ENCODE measurements around the gene DDX10.

DNA sequence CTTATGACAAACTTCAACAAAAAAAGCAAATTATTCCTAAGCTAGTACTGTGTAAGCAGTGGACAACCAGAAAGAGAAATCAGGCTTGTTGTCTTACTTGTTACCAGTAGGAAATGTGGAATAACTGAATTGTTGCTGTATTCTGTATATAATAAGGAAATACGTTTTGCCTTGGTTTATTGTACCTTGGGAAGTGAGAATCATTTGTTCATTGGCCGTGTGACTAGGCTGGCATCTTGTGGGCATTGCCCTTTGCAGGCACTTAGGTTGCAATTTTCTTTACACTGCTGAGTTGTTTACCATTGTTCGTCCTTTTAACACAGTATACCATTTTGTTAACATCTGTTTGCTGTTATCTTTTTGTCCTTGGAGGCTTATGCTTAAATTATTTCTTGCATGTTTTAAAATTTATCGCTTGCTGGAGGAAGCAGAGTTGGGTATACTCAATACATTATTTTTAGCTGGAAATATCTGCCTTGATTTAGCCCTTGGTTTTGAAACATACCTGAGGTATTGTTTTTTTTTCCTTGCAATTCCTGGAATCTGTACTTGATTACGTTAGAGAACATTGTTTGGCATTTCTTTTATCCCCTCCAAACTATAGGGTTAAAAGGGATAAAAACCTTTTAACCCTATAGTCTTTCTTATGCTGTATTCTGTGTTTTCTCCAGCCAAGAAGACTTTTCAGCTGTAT, 109.3 kb downstream of the DDX10 start:
- TF ChIP-seq, protein P1, sequence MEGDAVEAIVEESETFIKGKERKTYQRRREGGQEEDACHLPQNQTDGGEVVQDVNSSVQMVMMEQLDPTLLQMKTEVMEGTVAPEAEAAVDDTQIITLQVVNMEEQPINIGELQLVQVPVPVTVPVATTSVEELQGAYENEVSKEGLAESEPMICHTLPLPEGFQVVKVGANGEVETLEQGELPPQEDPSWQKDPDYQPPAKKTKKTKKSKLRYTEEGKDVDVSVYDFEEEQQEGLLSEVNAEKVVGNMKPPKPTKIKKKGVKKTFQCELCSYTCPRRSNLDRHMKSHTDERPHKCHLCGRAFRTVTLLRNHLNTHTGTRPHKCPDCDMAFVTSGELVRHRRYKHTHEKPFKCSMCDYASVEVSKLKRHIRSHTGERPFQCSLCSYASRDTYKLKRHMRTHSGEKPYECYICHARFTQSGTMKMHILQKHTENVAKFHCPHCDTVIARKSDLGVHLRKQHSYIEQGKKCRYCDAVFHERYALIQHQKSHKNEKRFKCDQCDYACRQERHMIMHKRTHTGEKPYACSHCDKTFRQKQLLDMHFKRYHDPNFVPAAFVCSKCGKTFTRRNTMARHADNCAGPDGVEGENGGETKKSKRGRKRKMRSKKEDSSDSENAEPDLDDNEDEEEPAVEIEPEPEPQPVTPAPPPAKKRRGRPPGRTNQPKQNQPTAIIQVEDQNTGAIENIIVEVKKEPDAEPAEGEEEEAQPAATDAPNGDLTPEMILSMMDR (IDR thresholded peaks at IDR 0.05): no peak
- TF ChIP-seq POLR2AphosphoS5 (IDR thresholded peaks at IDR 0.05): no peak
